HepG2 (cell line): ENCODE measurements around the gene MAN1C1. TPM values are rescaled to one million over a fixed set of nuclear protein-coding genes. Genes with fewer than 3 reads are reported as not detected.

Experiments
- ATF7-NPFF ChIP-seq: sonication (generic); formaldehyde crosslinking; IDR thresholded peaks from 2 replicates; pipeline ENCODE4 v1.8.1; 2023; ENCODE audit warnings: mild to moderate bottlenecking, low read depth, missing genetic modification reagents, moderate library complexity
- KAT7 ChIP-seq: IDR thresholded peaks from 2 replicates; pipeline ENCODE4 v1.6.1; 2018; ENCODE audit warnings: borderline replicate concordance, missing compliant biosample characterization
- MEIS1 ChIP-seq: sonication (generic); formaldehyde crosslinking; IDR thresholded peaks from 2 replicates; pipeline ENCODE4 v1.9.0; 2021; ENCODE audit warnings: mild to moderate bottlenecking, missing genetic modification reagents, moderate library complexity, borderline replicate concordance
- NR2F6 ChIP-seq, 2 experiments: IDR thresholded peaks; 2 replicates each; pipeline ENCODE4 v1.6.1; 2016; ENCODE audit warnings: antibody characterized with exemption in 1 of 2, mild to moderate bottlenecking in 1 of 2
- POLR2AphosphoS5 ChIP-seq: IDR thresholded peaks from 2 replicates; pipeline ENCODE4 v1.6.1; 2012; ENCODE audit warnings: low read depth, low read length
- SMAD9 ChIP-seq: sonication (generic); formaldehyde crosslinking; IDR thresholded peaks from 2 replicates; pipeline ENCODE4 v1.5.1; 2020; ENCODE audit warnings: mild to moderate bottlenecking, missing genetic modification reagents
- SRF ChIP-seq: IDR thresholded peaks from 2 replicates; pipeline ENCODE4 v1.6.1; 2011; ENCODE audit warnings: mild to moderate bottlenecking, low read depth, low read length, moderate library complexity
- TFDP2 ChIP-seq: sonication (generic); formaldehyde crosslinking; IDR thresholded peaks from 2 replicates; pipeline ENCODE4 v1.4.0; 2020; ENCODE audit warnings: missing genetic modification reagents
- THRA ChIP-seq: sonication (generic); formaldehyde crosslinking; IDR thresholded peaks from 2 replicates; pipeline ENCODE4 v1.4.0; 2020; ENCODE audit warnings: missing genetic modification reagents, borderline replicate concordance
- TRIM24 ChIP-seq: sonication (generic); formaldehyde crosslinking; IDR thresholded peaks from 2 replicates; pipeline ENCODE4 v1.8.0; 2022; ENCODE audit warnings: mild to moderate bottlenecking, missing genetic modification reagents
- YEATS2 ChIP-seq: sonication (generic); formaldehyde crosslinking; IDR thresholded peaks from 2 replicates; pipeline ENCODE4 v1.4.0; 2020; ENCODE audit warnings: missing genetic modification reagents, borderline replicate concordance
- YY1 ChIP-seq: IDR thresholded peaks from 2 replicates; pipeline ENCODE4 v1.6.1; 2011; ENCODE audit warnings: low read length, low read depth, moderate library complexity, mild to moderate bottlenecking; ENCODE audit not compliant: insufficient read depth, insufficient replicate concordance
- ZBTB37 ChIP-seq: sonication (generic); formaldehyde crosslinking; IDR thresholded peaks from 2 replicates; pipeline ENCODE4 v1.4.0; 2020; ENCODE audit warnings: mild to moderate bottlenecking, missing genetic modification reagents
- ZKSCAN8 ChIP-seq: IDR thresholded peaks from 2 replicates; pipeline ENCODE4 v1.6.1; 2016; ENCODE audit warnings: borderline replicate concordance, missing genetic modification reagents, missing compliant biosample characterization
- ZMAT3 ChIP-seq: sonication (generic); formaldehyde crosslinking; conservative IDR thresholded peaks from 2 replicates; pipeline ENCODE4 v1.7.0; 2021; ENCODE audit warnings: missing genetic modification reagents
- ZNF180 ChIP-seq: sonication (generic); formaldehyde crosslinking; IDR thresholded peaks from 2 replicates; pipeline ENCODE4 v1.4.0; 2020; ENCODE audit warnings: low read depth, missing genetic modification reagents, borderline replicate concordance
- ZNF292 ChIP-seq: sonication (generic); formaldehyde crosslinking; IDR thresholded peaks from 2 replicates; pipeline ENCODE4 v1.8.1; 2022; ENCODE audit warnings: mild to moderate bottlenecking, low read depth, missing genetic modification reagents, borderline replicate concordance
- ZNF747 ChIP-seq: sonication (generic); formaldehyde crosslinking; IDR thresholded peaks from 2 replicates; pipeline ENCODE4 v1.8.1; 2023; ENCODE audit warnings: missing genetic modification reagents, mild to moderate bottlenecking, borderline replicate concordance
- ZNF773 ChIP-seq: sonication (generic); formaldehyde crosslinking; IDR thresholded peaks from 2 replicates; pipeline ENCODE4 v1.4.0; 2020; ENCODE audit warnings: missing genetic modification reagents, borderline replicate concordance
- polyA plus RNA-seq, 8 experiments: library from polyadenylated mRNA; depleted of rRNA in 3 of 8; stranded (reverse) in 7 of 8; unstranded in 1 of 8; fragments of >200 nt; fragmentation: Illumina TruSeq in 4 of 8; extraction: Trizol in 4 of 8; gene quantifications; 2 replicates each; pipeline versions ENCODE4 v1.2.1 to v1.2.3, GENCODE V29; 2011 to 2016; ENCODE audit warnings: low read depth in 4 of 8, missing spikeins in 1 of 8, mixed read lengths in 1 of 8; ENCODE audit not compliant: insufficient read depth in 1 of 8
- total RNA-seq, 5 experiments: library from RNA; depleted of rRNA; stranded (reverse); fragments of >200 nt; fragmentation: Illumina TruSeq; extraction: Trizol; gene quantifications; 2 replicates each; pipeline ENCODE4 v1.2.3, GENCODE V29; 2016; ENCODE audit warnings: low read depth in 1 of 5
- TF ChIP-seq, protein P1 (sequence below): sonication (generic); formaldehyde crosslinking; IDR thresholded peaks from 2 replicates; pipeline ENCODE4 v1.8.1; 2023; ENCODE audit warnings: missing genetic modification reagents, mild to moderate bottlenecking, borderline replicate concordance
- TF ChIP-seq, protein P2 (sequence below): sonication (generic); formaldehyde crosslinking; IDR thresholded peaks from 2 replicates; pipeline ENCODE4 v1.5.0; 2020; ENCODE audit warnings: mild to moderate bottlenecking, missing genetic modification reagents

Gene MAN1C1
- total and polyA plus RNA-seq, 2 of the 13 experiments (the other 11 are each of a cell fraction or from before 2014, with no cell fraction given), result 0.18 to 0.49 TPM

- TF ChIP-seq SMAD9 (no peak), SRF (no peak), ZNF292 (CRISPR knock-in tag) (no peak), POLR2AphosphoS5 (peak; percentile 86), YEATS2 (CRISPR knock-in tag) (peak; percentile 87), TRIM24 (no peak), ZKSCAN8 (CRISPR knock-in tag) (peak; percentile 38; the same call in 1 of the 2 replicates), YY1 (peak; percentile 68), KAT7 (CRISPR knock-in tag) (peak; percentile 50; the same call in 1 of the 2 replicates), ZMAT3 (CRISPR knock-in tag) (0 out of 2 replicates have a peak, but pooled peaks have one; percentile 47), MEIS1 (CRISPR knock-in tag) (peak; percentile 45; the same call in 1 of the 2 replicates), TFDP2 (CRISPR knock-in tag) (peak; percentile 46; the same call in 1 of the 2 replicates), ZNF773 (no peak), ZNF747 (peak; percentile 68; the same call in 1 of the 2 replicates), ZNF180 (no peak), ZBTB37 (CRISPR knock-in tag) (no peak), THRA (CRISPR knock-in tag) (peak; percentile 55; the same call in 1 of the 2 replicates), NR2F6 (IDR thresholded peaks at IDR 0.05) (0 out of 2 replicates have a peak, but pooled peaks have one; percentile 26), NR2F6 (CRISPR knock-in tag; IDR thresholded peaks at IDR 0.05) (peak; percentile 79), ATF7-NPFF (peak; percentile 67; the same call in 1 of the 2 replicates)
- TF ChIP-seq, protein P1, sequence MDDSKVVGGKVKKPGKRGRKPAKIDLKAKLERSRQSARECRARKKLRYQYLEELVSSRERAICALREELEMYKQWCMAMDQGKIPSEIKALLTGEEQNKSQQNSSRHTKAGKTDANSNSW, result 0 out of 2 replicates have a peak, but pooled peaks have one; percentile 23
- TF ChIP-seq, protein P2, sequence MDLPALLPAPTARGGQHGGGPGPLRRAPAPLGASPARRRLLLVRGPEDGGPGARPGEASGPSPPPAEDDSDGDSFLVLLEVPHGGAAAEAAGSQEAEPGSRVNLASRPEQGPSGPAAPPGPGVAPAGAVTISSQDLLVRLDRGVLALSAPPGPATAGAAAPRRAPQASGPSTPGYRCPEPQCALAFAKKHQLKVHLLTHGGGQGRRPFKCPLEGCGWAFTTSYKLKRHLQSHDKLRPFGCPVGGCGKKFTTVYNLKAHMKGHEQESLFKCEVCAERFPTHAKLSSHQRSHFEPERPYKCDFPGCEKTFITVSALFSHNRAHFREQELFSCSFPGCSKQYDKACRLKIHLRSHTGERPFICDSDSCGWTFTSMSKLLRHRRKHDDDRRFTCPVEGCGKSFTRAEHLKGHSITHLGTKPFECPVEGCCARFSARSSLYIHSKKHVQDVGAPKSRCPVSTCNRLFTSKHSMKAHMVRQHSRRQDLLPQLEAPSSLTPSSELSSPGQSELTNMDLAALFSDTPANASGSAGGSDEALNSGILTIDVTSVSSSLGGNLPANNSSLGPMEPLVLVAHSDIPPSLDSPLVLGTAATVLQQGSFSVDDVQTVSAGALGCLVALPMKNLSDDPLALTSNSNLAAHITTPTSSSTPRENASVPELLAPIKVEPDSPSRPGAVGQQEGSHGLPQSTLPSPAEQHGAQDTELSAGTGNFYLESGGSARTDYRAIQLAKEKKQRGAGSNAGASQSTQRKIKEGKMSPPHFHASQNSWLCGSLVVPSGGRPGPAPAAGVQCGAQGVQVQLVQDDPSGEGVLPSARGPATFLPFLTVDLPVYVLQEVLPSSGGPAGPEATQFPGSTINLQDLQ (CRISPR knock-in tag), result peak; percentile 21; the same call in 1 of the 2 replicates
These were observed 203.1 kb downstream of the MAN1C1 start, which contains the start of gene MTFR1L (continued) for GRCh38 chr1:25819491-25820246.
